Erythroblast (primary cell): ENCODE results near the gene S100A14.

Experiments used
- GATA1 ChIP-seq: IDR thresholded peaks from 2 replicates; pipeline ENCODE4 v1.6.1; 2011; ENCODE audit warnings: low read depth, mild to moderate bottlenecking, control low read depth, low read length, moderate library complexity
- POLR2A ChIP-seq: IDR thresholded peaks from 2 replicates; pipeline ENCODE4 v1.6.1; 2011; ENCODE audit warnings: mild to moderate bottlenecking, low read length

DNA sequence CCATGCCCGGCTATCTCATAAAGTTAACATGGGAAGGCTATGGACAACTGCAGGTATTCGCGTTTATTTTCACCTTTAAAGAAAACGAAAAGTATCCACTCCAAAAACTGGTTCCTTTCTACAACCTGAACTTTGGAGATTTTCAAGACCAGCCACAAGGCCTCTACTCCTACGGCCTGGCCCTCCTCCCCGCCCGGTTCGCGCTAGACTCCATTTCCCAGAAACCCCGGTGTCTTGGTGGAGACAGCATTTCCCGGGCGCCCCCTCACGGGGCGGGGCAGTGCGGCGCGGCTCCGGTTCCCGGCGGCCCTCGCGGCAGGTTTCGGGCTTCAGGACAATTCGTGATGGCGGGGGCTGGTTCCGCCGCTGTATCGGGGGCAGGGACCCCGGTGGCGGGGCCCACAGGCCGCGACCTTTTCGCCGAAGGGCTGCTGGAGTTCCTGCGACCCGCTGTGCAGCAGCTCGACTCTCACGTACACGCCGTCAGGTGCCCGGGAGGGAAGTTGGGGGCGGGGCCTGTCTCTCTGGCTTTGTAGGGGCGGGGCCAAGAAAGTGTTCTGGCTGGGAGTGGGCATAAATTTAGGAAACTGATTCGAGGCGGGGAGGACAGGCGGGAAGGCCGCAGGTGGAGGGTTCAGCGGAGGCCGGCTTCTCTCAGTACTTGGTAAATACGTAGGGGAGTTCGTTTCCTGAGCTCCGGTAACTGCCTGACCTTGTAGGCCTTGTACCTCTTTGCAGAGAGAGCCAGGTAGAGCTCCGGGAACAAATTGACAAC, 42.5 kb upstream of the S100A14 start, which contains the start of gene SNAPIN:
- TF ChIP-seq POLR2A (peak; percentile 69), GATA1 (no peak)
